HEK293T (cell line): ENCODE measurements around the gene FAM216A.

Source experiments
- ARNT ChIP-seq: fragments of 450-650 bp; IDR thresholded peaks from 2 replicates; pipeline ENCODE4 v1.6.1; 2017; ENCODE audit warnings: mild to moderate bottlenecking
- BHLHE40 ChIP-seq: fragments of 450-650 bp; IDR thresholded peaks from 2 replicates; pipeline ENCODE4 v1.6.1; 2016; ENCODE audit warnings: mild to moderate bottlenecking, moderate library complexity, borderline replicate concordance
- CTBP1 ChIP-seq: fragments of 450-650 bp; IDR thresholded peaks from 2 replicates; pipeline ENCODE4 v1.6.1; 2016; ENCODE audit warnings: borderline replicate concordance
- ELF4 ChIP-seq: fragments of 450-650 bp; IDR thresholded peaks from 2 replicates; pipeline ENCODE4 v1.6.1; 2017; ENCODE audit warnings: antibody characterized with exemption
- FOXA1 ChIP-seq: fragments of 450-650 bp; IDR thresholded peaks from 2 replicates; pipeline ENCODE4 v1.6.1; 2016; ENCODE audit warnings: mild to moderate bottlenecking
- FOXM1 ChIP-seq: fragments of 450-650 bp; IDR thresholded peaks from 2 replicates; pipeline ENCODE4 v1.6.1; 2017; ENCODE audit warnings: mild to moderate bottlenecking, borderline replicate concordance
- L3MBTL2 ChIP-seq: fragments of 450-650 bp; conservative IDR thresholded peaks from 2 replicates; pipeline ENCODE4 v1.6.1; 2016; ENCODE audit warnings: mild to moderate bottlenecking
- LEF1 ChIP-seq: fragments of 450-650 bp; IDR thresholded peaks from 2 replicates; pipeline ENCODE4 v1.6.1; 2017; ENCODE audit warnings: mild to moderate bottlenecking, borderline replicate concordance
- NFRKB ChIP-seq: fragments of 450-650 bp; IDR thresholded peaks from 2 replicates; pipeline ENCODE4 v1.6.1; 2016; ENCODE audit warnings: mild to moderate bottlenecking, moderate library complexity
- SP1 ChIP-seq: fragments of 450-650 bp; IDR thresholded peaks from 2 replicates; pipeline ENCODE4 v1.6.1; 2017
- SUZ12 ChIP-seq: fragments of 450-650 bp; IDR thresholded peaks from 2 replicates; pipeline ENCODE4 v1.6.1; 2016; ENCODE audit warnings: mild to moderate bottlenecking
- TARDBP ChIP-seq: fragments of 450-650 bp; IDR thresholded peaks from 2 replicates; pipeline ENCODE4 v1.6.1; 2016
- TF ChIP-seq, protein P1 (sequence below): fragments of 450-650 bp; IDR thresholded peaks from 2 replicates; pipeline ENCODE4 v1.6.1; 2016

DNA sequence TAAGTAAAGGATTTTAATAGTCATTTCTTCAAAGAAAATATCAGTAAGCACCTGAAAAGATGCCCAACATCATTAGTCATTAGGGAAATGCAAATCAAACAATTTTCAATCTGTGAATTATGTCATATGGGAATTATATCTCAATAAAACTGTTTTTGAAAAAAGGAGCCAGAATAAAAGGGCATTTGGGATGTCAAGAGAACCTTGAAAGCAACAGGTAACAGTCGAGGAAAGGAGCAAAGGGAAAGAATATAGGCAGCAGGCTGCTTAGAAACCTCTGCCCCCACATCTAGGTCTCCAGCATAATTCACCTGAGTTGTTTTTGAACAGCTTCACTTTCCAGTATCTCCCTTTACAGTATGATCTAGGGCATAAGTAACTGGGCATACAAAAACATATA is 45.7 kb downstream of the FAM216A start:
- no peak for TF ChIP-seq ARNT
- TF ChIP-seq TARDBP = no peak
- TF ChIP-seq FOXM1 = no peak
- no peak for TF ChIP-seq SP1
- TF ChIP-seq ELF4 = no peak
- TF ChIP-seq, protein P1, sequence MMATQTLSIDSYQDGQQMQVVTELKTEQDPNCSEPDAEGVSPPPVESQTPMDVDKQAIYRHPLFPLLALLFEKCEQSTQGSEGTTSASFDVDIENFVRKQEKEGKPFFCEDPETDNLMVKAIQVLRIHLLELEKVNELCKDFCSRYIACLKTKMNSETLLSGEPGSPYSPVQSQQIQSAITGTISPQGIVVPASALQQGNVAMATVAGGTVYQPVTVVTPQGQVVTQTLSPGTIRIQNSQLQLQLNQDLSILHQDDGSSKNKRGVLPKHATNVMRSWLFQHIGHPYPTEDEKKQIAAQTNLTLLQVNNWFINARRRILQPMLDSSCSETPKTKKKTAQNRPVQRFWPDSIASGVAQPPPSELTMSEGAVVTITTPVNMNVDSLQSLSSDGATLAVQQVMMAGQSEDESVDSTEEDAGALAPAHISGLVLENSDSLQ = no peak
- no peak for TF ChIP-seq BHLHE40
- TF ChIP-seq CTBP1 = no peak
- TF ChIP-seq FOXA1 = no peak
- TF ChIP-seq NFRKB = no peak
- TF ChIP-seq LEF1 = no peak
- no peak for TF ChIP-seq L3MBTL2
- no peak for TF ChIP-seq SUZ12
